MCF 10A (cell line): ENCODE measurements around the gene UBAP1. TPM values are rescaled to one million over a fixed set of nuclear protein-coding genes. Genes with fewer than 3 reads are reported as not detected.

ENCODE experiments used
- BruUV-seq: library from RNA; stranded (reverse); fragments of 400-500 nt; replicated peaks from 2 replicates; lab custom pipeline; 2021; lab: Mats Ljungman, UMichigan
- CTCF ChIA-PET: fragments of 300-600 bp; sonication (Branson Sonifier 250); formaldehyde crosslinking; extraction: SDS; loops from one replicate; lab custom pipeline; 2021; ENCODE audit warnings: antibody characterized with exemption, inconsistent platforms; lab: Yijun Ruan, JAX
- POLR2A ChIA-PET: fragments of 300-600, 350-650 bp; sonication (Branson Sonifier 250); formaldehyde crosslinking; extraction: SDS; loops from one replicate; lab custom pipeline; 2020; ENCODE audit warnings: antibody characterized with exemption, inconsistent platforms; lab: Yijun Ruan, JAX
- DNase-seq: peaks from one replicate; pipeline ENCODE4 v3.0.0-alpha.2; 2018; ENCODE audit not compliant: unreplicated experiment
- H3K27ac Mint-ChIP-seq: one replicate; pipeline ENCODE4 v1.8.0; 2022; ENCODE audit warnings: mild to moderate bottlenecking, low read depth, mixed read lengths; ENCODE audit not compliant: unreplicated experiment
- H3K27me3 Mint-ChIP-seq: one replicate; pipeline ENCODE4 v1.8.0; 2022; ENCODE audit warnings: mixed read lengths; ENCODE audit not compliant: insufficient read depth, unreplicated experiment
- H3K36me3 Mint-ChIP-seq: one replicate; pipeline ENCODE4 v1.8.0; 2022; ENCODE audit warnings: mild to moderate bottlenecking, moderate library complexity, mixed read lengths; ENCODE audit not compliant: insufficient read depth, unreplicated experiment
- H3K4me1 Mint-ChIP-seq: one replicate; pipeline ENCODE4 v1.8.0; 2022; ENCODE audit warnings: mixed read lengths; ENCODE audit not compliant: insufficient read depth, unreplicated experiment
- H3K4me3 Mint-ChIP-seq: one replicate; pipeline ENCODE4 v1.8.0; 2022; ENCODE audit warnings: mild to moderate bottlenecking, moderate library complexity, mixed read lengths; ENCODE audit not compliant: unreplicated experiment
- H3K9me3 Mint-ChIP-seq: one replicate; pipeline ENCODE4 v1.8.0; 2022; ENCODE audit warnings: mixed read lengths; ENCODE audit not compliant: unreplicated experiment
- intact Hi-C: fragments of 100-400 bp; cut with micrococcal nuclease; formaldehyde crosslinking; loops from 2 replicates; pipeline ENCODE4 v1.14.1; 2022
- total RNA-seq: library from RNA; stranded (reverse); gene quantifications from 2 replicates; pipeline ENCODE4 v1.2.3, GENCODE V29; 2022
- TF ChIP-seq, protein P1 (sequence below): fragments of 200-600 bp; IDR thresholded peaks from one replicate; pipeline ENCODE4 v1.8.0; 2022; ENCODE audit warnings: antibody characterized with exemption, mild to moderate bottlenecking; ENCODE audit not compliant: unreplicated experiment

Gene UBAP1
- total RNA-seq, 1 experiment from 2014 or later, result 64.4 TPM

DNA sequence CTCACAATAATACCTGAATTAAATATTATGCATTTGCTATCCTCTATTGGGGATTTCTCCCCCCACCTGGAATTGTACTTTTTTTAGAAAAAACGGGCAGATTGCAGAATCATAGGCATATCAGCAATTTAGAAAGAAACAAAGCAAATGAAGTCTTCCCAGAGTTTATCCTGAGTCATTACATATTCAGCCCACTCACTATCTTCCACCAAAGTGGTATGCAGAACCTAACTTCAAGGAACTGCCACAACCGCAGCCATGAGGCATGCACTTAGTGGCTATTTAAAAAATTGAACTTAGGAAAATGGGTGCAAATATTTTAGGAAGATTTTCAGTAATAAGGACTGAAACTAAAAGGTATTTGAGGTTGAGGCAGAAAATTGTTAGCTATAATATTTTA lies 48.6 kb downstream of the UBAP1 start:
- no peak overlapping the region for H3K27ac Mint-ChIP-seq
- DNase-seq, result no peak
- POLR2A ChIA-PET, result interaction anchor here (0.6 to 1.8 kb wide), 4 partner anchors 10 to 28 kb away, joined by 3 to 5 read pairs (median 4); no protein-coding TSS in a partner anchor
- H3K9me3 Mint-ChIP-seq, result no peaks in the 10 kb centered on the region
- H3K4me3 Mint-ChIP-seq, result no peak overlapping the region
- intact Hi-C loops, result no loop called here
- no TSS peak for BruUV-seq
- H3K36me3 Mint-ChIP-seq, result peaks cover 53% of the 10 kb centered on the region
- peaks cover 9% of the 10 kb centered on the region for H3K4me1 Mint-ChIP-seq
- TF ChIP-seq, protein P1, sequence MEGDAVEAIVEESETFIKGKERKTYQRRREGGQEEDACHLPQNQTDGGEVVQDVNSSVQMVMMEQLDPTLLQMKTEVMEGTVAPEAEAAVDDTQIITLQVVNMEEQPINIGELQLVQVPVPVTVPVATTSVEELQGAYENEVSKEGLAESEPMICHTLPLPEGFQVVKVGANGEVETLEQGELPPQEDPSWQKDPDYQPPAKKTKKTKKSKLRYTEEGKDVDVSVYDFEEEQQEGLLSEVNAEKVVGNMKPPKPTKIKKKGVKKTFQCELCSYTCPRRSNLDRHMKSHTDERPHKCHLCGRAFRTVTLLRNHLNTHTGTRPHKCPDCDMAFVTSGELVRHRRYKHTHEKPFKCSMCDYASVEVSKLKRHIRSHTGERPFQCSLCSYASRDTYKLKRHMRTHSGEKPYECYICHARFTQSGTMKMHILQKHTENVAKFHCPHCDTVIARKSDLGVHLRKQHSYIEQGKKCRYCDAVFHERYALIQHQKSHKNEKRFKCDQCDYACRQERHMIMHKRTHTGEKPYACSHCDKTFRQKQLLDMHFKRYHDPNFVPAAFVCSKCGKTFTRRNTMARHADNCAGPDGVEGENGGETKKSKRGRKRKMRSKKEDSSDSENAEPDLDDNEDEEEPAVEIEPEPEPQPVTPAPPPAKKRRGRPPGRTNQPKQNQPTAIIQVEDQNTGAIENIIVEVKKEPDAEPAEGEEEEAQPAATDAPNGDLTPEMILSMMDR, result no peak
- no peaks in the 10 kb centered on the region for H3K27me3 Mint-ChIP-seq
- CTCF ChIA-PET, result interaction anchor here (0.6 to 1.2 kb wide), 2 partner anchors 26 to 31 kb away, joined by 3 to 7 read pairs; no protein-coding TSS in a partner anchor

DNA sequence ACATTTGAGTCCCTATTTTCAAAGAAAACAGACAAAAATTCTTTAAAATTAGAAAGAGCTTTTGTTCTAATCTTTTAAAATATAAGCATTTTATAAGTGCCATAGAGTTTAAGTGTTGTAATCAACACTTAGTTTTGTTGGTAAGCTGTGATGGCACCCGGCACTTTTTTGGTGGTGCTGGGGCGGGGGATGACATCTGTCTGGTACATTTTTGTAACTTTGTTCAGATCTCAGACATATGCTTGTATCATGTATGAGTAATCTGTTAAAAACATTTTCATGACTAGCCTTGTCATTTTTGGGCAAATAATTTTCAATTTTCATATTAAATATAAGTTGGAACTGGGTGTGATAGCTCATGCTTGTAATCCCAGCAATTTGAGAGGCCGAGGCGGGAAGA lies 51.7 kb downstream of the UBAP1 start:
- BruUV-seq, result no TSS peak
- TF ChIP-seq, protein P1, result no peak
- CTCF ChIA-PET, result interaction anchor here (0.5 to 1.3 kb wide), 3 partner anchors 9 to 484 kb away, joined by 3 to 5 read pairs (median 3); no protein-coding TSS in a partner anchor
- no peaks in the 10 kb centered on the region for H3K9me3 Mint-ChIP-seq
- peaks cover 62% of the 10 kb centered on the region for H3K36me3 Mint-ChIP-seq
- POLR2A ChIA-PET, result interaction anchor here (0.6 to 0.9 kb wide), 3 partner anchors 14 to 139 kb away, joined by 3 to 4 read pairs (median 4); no protein-coding TSS in a partner anchor
- no peak overlapping the region for H3K27ac Mint-ChIP-seq
- intact Hi-C loops, result no loop called here
- H3K4me3 Mint-ChIP-seq, result no peak overlapping the region
- no peak for DNase-seq
- no peaks in the 10 kb centered on the region for H3K27me3 Mint-ChIP-seq
- H3K4me1 Mint-ChIP-seq, result peaks cover 17% of the 10 kb centered on the region

DNA sequence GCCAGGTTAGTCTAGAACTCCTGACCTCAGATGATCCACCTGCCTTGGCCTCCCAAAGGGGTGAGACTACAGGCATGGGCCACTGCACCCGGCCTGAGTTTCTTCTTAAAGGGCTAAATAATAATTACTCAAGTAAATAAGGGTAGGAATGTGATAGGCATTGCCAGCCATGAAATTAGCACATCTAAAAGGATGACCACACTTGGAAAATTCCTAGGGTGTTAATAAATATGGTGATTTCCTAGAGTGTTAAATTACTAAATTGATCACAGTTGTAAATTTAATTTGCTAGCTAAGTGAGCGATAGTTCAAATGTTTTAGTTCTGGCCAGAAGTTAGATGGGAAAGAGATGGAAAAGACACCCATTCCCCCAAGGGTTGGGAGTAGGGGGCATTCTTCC lies 53.4 kb downstream of the UBAP1 start:
- CTCF ChIA-PET, result no interaction called here
- POLR2A ChIA-PET, result interaction anchor here (1.4 to 1.5 kb wide), 2 partner anchors 21 to 53 kb away, joined by 4 to 6 read pairs; partner anchors contain the start of gene UBAP1
- Mint-ChIP-seq H3K36me3 (peaks cover 68% of the 10 kb centered on the region), H3K9me3 (no peaks in the 10 kb centered on the region), H3K4me1 (peaks cover 12% of the 10 kb centered on the region), H3K27ac (peak overlapping the region; percentile 49), H3K27me3 (no peaks in the 10 kb centered on the region), H3K4me3 (no peak overlapping the region)
- intact Hi-C loops, result no loop called here
- BruUV-seq, result no TSS peak
- no peak for DNase-seq
- TF ChIP-seq, protein P1, result no peak

DNA sequence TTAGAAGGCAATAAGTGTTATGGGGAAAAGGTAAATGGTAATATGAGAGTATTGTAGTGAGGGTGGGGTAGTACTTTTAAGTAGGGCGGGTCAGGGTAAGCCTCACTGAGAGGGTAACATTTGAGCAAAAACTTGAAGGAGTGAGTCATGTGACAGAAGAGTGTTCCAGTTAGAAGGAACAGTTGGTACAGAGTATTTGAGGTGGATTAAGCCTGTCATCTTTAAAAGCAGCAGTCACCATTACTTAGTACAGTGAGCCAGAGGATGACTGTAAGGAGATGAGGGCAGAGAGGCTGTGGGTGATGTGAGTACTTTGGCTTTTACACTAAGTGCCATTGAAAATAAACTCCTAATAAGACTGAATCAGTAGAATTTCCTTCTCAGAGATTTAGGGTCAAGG lies 54.8 kb downstream of the UBAP1 start:
- H3K9me3 Mint-ChIP-seq, result no peaks in the 10 kb centered on the region
- TF ChIP-seq, protein P1, result no peak
- no peak overlapping the region for H3K4me3 Mint-ChIP-seq
- DNase-seq, result no peak
- H3K27me3 Mint-ChIP-seq, result no peaks in the 10 kb centered on the region
- CTCF ChIA-PET, result interaction anchor here (0.6 kb wide), 3 partner anchors 8 to 396 kb away, joined by 3 to 5 read pairs (median 4); no protein-coding TSS in a partner anchor
- intact Hi-C loops, result no loop called here
- no TSS peak for BruUV-seq
- peak overlapping the region; percentile 25 for H3K27ac Mint-ChIP-seq
- peaks cover 12% of the 10 kb centered on the region for H3K4me1 Mint-ChIP-seq
- peaks cover 77% of the 10 kb centered on the region for H3K36me3 Mint-ChIP-seq
- POLR2A ChIA-PET, result interaction anchor here (0.6 to 1.6 kb wide), 2 partner anchors 12 to 19 kb away, joined by 4 read pairs; no protein-coding TSS in a partner anchor
